DOHH2 (cell line): ENCODE measurements around the gene EEF2KMT.
"Not testable (repeated sequence)": the region's sequence is repeated elsewhere in the genome, so short reads cannot be mapped to it uniquely, and the experiment has no call there.

Experiments
- H3F3A ChIP-seq: fragments of 200-600 bp; sonication (generic), shearing (Covaris generic); 2 replicates; pipeline ENCODE4 v1.6.0; 2016; ENCODE audit warnings: antibody characterized with exemption, mild to moderate bottlenecking; ENCODE audit not compliant: control insufficient read depth, insufficient read depth
- H3K27ac ChIP-seq: fragments of 200-600 bp; sonication (generic); 2 replicates; pipeline ENCODE4 v1.5.1; 2014; ENCODE audit warnings: low read depth, mild to moderate bottlenecking, low read length, moderate library complexity
- H3K27me3 ChIP-seq: fragments of 200-600 bp; sonication (generic); 2 replicates; pipeline ENCODE4 v1.6.1; 2014; ENCODE audit warnings: mild to moderate bottlenecking, low read length, mixed read lengths; ENCODE audit not compliant: control insufficient read depth
- H3K36me3 ChIP-seq: fragments of 200-600 bp; sonication (generic); 2 replicates; pipeline ENCODE4 v1.6.1; 2014; ENCODE audit warnings: mild to moderate bottlenecking, low read length, moderate library complexity, mixed read lengths; ENCODE audit not compliant: control insufficient read depth
- H3K4me1 ChIP-seq: fragments of 200-600 bp; sonication (generic); 2 replicates; pipeline ENCODE4 v1.6.1; 2014; ENCODE audit warnings: mild to moderate bottlenecking, low read length, mixed read lengths; ENCODE audit not compliant: control insufficient read depth
- H3K4me2 ChIP-seq: fragments of 200-600 bp; sonication (generic); 2 replicates; pipeline ENCODE4 v1.6.0; 2014; ENCODE audit warnings: mild to moderate bottlenecking, low read length, moderate library complexity
- H3K4me3 ChIP-seq: fragments of 200-600 bp; sonication (generic); 2 replicates; pipeline ENCODE4 v1.5.1; 2014; ENCODE audit warnings: mild to moderate bottlenecking, low read length, mixed read lengths
- H3K79me2 ChIP-seq: fragments of 200-600 bp; sonication (generic); 2 replicates; pipeline ENCODE4 v1.6.1; 2014; ENCODE audit warnings: mild to moderate bottlenecking, low read length, mixed read lengths; ENCODE audit not compliant: control insufficient read depth
- H3K9me2 ChIP-seq: fragments of 200-600 bp; sonication (generic); replicated peaks from 2 replicates; pipeline ENCODE4 v1.6.1; 2014; ENCODE audit warnings: mild to moderate bottlenecking, low read length, mixed read lengths; ENCODE audit not compliant: control insufficient read depth
- H3K9me3 ChIP-seq: fragments of 200-600 bp; sonication (generic); 2 replicates; pipeline ENCODE4 v1.6.1; 2014; ENCODE audit warnings: antibody characterized with exemption, low read length, mixed read lengths; ENCODE audit not compliant: control insufficient read depth, insufficient read depth
- H4K20me1 ChIP-seq: fragments of 200-600 bp; sonication (generic); 2 replicates; pipeline ENCODE4 v1.6.0; 2014; ENCODE audit warnings: low read depth, mild to moderate bottlenecking, antibody characterized with exemption, low read length, moderate library complexity; ENCODE audit not compliant: control insufficient read depth, insufficient read depth
- CTCF ChIP-seq: fragments of 200-600 bp; sonication (generic); IDR thresholded peaks from one replicate; pipeline ENCODE4 v1.5.1; 2014; ENCODE audit warnings: antibody characterized with exemption, mild to moderate bottlenecking, low read depth, low read length; ENCODE audit not compliant: poor library complexity, severe bottlenecking

Gene EEF2KMT

DNA sequence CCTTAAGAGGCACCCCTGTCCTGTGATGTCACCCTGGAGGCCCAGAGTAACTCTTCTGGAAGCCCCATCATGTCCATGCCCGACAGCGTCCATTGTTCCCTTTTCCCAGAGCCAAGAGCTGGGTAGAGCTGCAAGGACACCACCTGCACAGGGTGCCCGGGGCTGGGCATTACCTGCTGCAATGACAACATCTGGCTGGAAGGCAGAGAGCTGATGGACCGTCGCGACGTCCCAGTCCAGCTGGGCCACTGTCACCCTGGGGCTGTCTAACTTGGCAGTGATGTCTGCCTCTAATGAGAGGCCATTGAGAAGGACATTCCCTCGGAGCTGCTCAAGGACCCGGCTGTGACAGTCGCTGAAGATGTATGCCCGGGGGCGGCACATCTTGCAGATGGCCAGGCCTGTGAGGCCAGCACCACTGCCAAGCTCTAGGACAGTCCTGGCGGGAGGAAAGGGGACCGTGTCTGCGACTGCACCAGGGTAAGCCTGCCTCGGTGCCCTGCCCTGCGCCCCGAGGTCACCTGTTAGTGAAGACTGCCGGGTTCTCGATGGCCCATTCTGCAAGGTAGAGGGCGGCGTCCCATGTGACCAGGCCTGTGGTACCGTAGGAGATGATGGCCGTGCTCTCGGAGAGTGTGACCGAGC, 7.6 kb downstream of the EEF2KMT start:
- H3K4me2 ChIP-seq, H3F3A ChIP-seq, H3K4me3 ChIP-seq, H3K4me1 ChIP-seq, H3K36me3 ChIP-seq, H4K20me1 ChIP-seq, H3K9me3 ChIP-seq, H3K9me2 ChIP-seq, H3K79me2 ChIP-seq, H3K27ac ChIP-seq, H3K27me3 ChIP-seq: not testable (repeated sequence)

DNA sequence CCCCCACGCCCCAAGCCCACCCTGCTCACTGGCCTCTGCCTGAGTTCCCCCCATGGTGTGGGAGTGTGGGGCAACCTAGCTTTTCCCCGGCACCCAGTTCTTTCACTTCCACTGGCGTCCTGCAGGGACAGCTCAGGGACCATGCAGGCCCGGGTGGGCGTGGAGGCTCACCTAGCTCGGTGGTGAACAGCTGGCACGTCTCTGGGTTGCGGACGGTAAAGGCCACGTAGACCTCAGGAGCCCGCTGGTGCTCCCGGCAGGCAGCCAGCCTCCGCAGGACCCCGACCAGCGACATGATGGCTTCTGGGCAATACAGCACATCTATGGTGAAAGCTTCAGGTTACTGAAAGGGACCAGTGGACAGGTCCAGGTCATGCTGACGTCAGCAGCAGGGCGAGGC, 8.7 kb downstream of the EEF2KMT start:
- H4K20me1 ChIP-seq, H3F3A ChIP-seq, H3K4me2 ChIP-seq, H3K27ac ChIP-seq, H3K4me1 ChIP-seq, H3K9me3 ChIP-seq, H3K9me2 ChIP-seq, H3K79me2 ChIP-seq, H3K4me3 ChIP-seq, H3K27me3 ChIP-seq, H3K36me3 ChIP-seq: not testable (repeated sequence)

GRCh38 chr16:5088086-5088790, 9.4 kb downstream of the EEF2KMT start:
- H3K36me3 ChIP-seq, result not testable (repeated sequence)

GRCh38 chr16:5085716-5086115, 11.9 kb downstream of the EEF2KMT start:
- not testable (repeated sequence) for H3K27ac ChIP-seq, H3F3A ChIP-seq, H3K79me2 ChIP-seq, H3K9me3 ChIP-seq, H4K20me1 ChIP-seq, H3K4me2 ChIP-seq, H3K4me1 ChIP-seq, H3K27me3 ChIP-seq, H3K36me3 ChIP-seq, H3K9me2 ChIP-seq, H3K4me3 ChIP-seq

More at GRCh38 chr16:5088086-5088790, 9.4 kb downstream of the EEF2KMT start:
- H3K4me3 ChIP-seq, H3K9me3 ChIP-seq, H3F3A ChIP-seq, H3K27me3 ChIP-seq, H3K4me2 ChIP-seq, H3K79me2 ChIP-seq, H3K27ac ChIP-seq, H4K20me1 ChIP-seq, H3K9me2 ChIP-seq, H3K4me1 ChIP-seq: not testable (repeated sequence)

DNA sequence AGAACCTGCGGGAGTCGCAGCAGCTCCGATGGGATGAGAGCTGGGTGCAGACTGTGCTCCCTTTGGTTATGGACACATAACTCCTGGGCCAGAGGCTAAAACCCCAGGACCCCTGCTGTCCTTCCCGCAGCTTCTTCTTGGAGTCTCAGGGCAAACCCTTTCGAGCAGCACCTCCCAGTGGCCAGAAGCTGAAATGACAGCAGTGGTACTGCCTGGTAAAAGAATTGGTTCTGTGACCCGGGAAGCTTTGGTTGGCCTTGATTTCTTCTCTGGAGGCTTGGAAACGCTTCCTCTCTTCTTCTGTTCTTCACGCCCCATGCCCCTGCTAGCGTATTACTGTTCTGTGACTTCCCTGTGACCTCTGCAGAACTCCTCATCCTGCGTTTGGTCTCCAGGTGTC, 12.8 kb downstream of the EEF2KMT start:
- peak; percentile 62 for TF ChIP-seq CTCF
- not testable (repeated sequence) for H3K79me2 ChIP-seq, H3K9me3 ChIP-seq, H4K20me1 ChIP-seq, H3K9me2 ChIP-seq, H3K4me2 ChIP-seq, H3K36me3 ChIP-seq, H3K4me3 ChIP-seq, H3K27ac ChIP-seq, H3F3A ChIP-seq, H3K4me1 ChIP-seq, H3K27me3 ChIP-seq

DNA sequence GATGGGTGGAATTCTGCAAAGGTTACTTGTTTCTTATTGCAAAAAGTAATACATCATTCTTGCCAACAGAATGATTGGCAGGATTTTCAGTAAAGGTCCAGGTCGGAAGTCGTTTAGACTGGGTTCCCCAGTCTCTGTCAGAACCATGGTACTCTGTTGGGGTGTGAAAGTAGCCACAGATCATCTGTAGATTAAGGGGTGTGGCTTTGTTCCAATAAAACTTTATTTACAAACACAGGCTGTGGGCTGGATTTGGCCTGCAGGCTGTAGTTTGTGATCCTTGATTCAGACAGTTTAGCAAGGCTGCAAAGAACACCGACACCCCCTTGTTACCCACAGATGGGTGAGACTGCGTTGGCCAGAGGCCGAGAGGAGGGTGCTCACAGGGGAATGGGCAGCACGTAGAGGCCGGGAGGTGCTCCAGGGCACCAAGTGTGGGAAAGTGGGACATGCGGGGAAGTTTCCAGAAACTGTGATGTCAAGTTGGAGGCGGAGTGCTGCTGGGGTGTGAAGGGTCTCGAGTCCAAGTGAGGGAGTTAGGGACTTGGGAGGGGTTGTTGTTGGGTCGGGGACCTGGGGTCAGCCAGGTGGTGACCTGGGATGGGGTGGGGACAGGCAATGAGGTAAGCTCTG, 13.4 kb downstream of the EEF2KMT start:
- H3K27me3 ChIP-seq, H3K27ac ChIP-seq, H4K20me1 ChIP-seq, H3K9me3 ChIP-seq, H3F3A ChIP-seq, H3K4me3 ChIP-seq, H3K9me2 ChIP-seq, H3K4me2 ChIP-seq, H3K79me2 ChIP-seq, H3K4me1 ChIP-seq, H3K36me3 ChIP-seq: not testable (repeated sequence)

DNA sequence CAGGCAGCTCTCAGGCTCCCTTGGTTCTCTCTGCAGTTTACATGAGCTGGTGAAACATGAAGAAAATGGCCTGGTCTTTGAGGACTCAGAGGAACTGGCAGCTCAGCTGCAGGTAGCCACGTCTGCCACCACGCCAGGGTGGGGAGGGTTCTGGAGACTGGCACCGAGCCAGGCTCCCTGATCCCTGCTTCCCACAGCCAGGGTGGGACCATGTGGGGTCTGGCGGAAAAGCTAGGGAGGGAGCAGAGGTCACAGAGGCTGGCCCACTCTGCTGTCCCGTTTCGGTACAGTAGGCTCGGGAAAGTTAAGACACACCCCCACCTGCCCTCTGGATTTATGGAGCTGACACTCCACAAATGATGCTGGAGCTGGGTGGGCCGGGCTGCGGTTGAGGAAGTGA, 13.9 kb downstream of the EEF2KMT start:
- not testable (repeated sequence) for H3K36me3 ChIP-seq, H3K4me2 ChIP-seq

More for the DNA sequence above, 13.9 kb downstream of the EEF2KMT start:
- H3K4me3 ChIP-seq, H3K27me3 ChIP-seq, H3F3A ChIP-seq, H3K79me2 ChIP-seq, H3K9me3 ChIP-seq, H3K9me2 ChIP-seq, H3K4me1 ChIP-seq, H3K27ac ChIP-seq, H4K20me1 ChIP-seq: not testable (repeated sequence)
